GM12865 (cell line): Measurements from ENCODE around the gene SERPIND1.

Experiments used
- DNase-seq: peaks from one replicate; pipeline ENCODE4 v3.0.0; 2010; ENCODE audit warnings: low read depth
- H3K4me3 ChIP-seq: 2 replicates; pipeline ENCODE4 v1.5.1; 2011; ENCODE audit warnings: mild to moderate bottlenecking, low read depth, low read length, control low read depth
- CTCF ChIP-seq: IDR thresholded peaks from 2 replicates; pipeline ENCODE4 v1.5.1; 2011; ENCODE audit warnings: low read length, control low read depth, low read depth, inconsistent platforms; ENCODE audit not compliant: insufficient read depth; ENCODE audit errors: missing control alignments

The SERPIND1 gene

GRCh38 chr22:20799449-20799848 lies 25.5 kb downstream of the SERPIND1 start:
- DNase-seq, result no peak
- H3K4me3 ChIP-seq, result no peak overlapping the region
- TF ChIP-seq CTCF, result no peak

- no peak overlapping the region for H3K4me3 ChIP-seq
- no peak for DNase-seq
- TF ChIP-seq CTCF, result no peak
Observed at GRCh38 chr22:20802452-20802851, 28.5 kb downstream of the SERPIND1 start.

GRCh38 chr22:20802922-20803553 lies 29.1 kb downstream of the SERPIND1 start:
- TF ChIP-seq CTCF, result no peak
- no peak overlapping the region for H3K4me3 ChIP-seq
- DNase-seq, result no peak

GRCh38 chr22:20803696-20804324 lies 29.9 kb downstream of the SERPIND1 start:
- DNase-seq, result peak; percentile 30
- peak; percentile 50 for TF ChIP-seq CTCF
- H3K4me3 ChIP-seq, result no peak overlapping the region

- no peak for DNase-seq
- no peak for TF ChIP-seq CTCF
- no peak overlapping the region for H3K4me3 ChIP-seq
Observed at GRCh38 chr22:20804650-20805049, 30.7 kb downstream of the SERPIND1 start.

- H3K4me3 ChIP-seq, result no peak overlapping the region
- no peak for DNase-seq
- TF ChIP-seq CTCF, result no peak
Observed at GRCh38 chr22:20805972-20806471, 32.1 kb downstream of the SERPIND1 start.

- no peak for TF ChIP-seq CTCF
- H3K4me3 ChIP-seq, result no peak overlapping the region
- DNase-seq, result no peak
Observed at GRCh38 chr22:20807315-20807752, 33.4 kb downstream of the SERPIND1 start.
